B cell (primary cell): ENCODE results near the gene TRIM28.

ENCODE experiments used
- EZH2 ChIP-seq: IDR thresholded peaks from 2 replicates; pipeline ENCODE4 v1.6.1; 2012; ENCODE audit warnings: borderline replicate concordance, low read depth, mild to moderate bottlenecking, moderate library complexity, low read length; ENCODE audit not compliant: insufficient read depth, poor library complexity, severe bottlenecking
- TF ChIP-seq, protein P1 (sequence below): fragments of 200-600 bp; IDR thresholded peaks from one replicate; pipeline ENCODE4 v1.8.0; 2022; ENCODE audit warnings: antibody characterized with exemption, mild to moderate bottlenecking

GRCh38 chr19:58569191-58569942 is 25.5 kb downstream of the TRIM28 start:
- TF ChIP-seq, protein P1, sequence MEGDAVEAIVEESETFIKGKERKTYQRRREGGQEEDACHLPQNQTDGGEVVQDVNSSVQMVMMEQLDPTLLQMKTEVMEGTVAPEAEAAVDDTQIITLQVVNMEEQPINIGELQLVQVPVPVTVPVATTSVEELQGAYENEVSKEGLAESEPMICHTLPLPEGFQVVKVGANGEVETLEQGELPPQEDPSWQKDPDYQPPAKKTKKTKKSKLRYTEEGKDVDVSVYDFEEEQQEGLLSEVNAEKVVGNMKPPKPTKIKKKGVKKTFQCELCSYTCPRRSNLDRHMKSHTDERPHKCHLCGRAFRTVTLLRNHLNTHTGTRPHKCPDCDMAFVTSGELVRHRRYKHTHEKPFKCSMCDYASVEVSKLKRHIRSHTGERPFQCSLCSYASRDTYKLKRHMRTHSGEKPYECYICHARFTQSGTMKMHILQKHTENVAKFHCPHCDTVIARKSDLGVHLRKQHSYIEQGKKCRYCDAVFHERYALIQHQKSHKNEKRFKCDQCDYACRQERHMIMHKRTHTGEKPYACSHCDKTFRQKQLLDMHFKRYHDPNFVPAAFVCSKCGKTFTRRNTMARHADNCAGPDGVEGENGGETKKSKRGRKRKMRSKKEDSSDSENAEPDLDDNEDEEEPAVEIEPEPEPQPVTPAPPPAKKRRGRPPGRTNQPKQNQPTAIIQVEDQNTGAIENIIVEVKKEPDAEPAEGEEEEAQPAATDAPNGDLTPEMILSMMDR: no peak
- TF ChIP-seq EZH2: no peak
